GM19099 (cell line): Measurements from ENCODE around the gene NDUFB7.

Experiments
- POLR2A ChIP-seq: IDR thresholded peaks from 3 replicates; pipeline ENCODE4 v1.6.1; 2011; ENCODE audit warnings: low read depth; ENCODE audit not compliant: insufficient read length; ENCODE audit errors: extremely low read depth

NDUFB7 gene

GRCh38 chr19:14559916-14560775, 11.7 kb downstream of the NDUFB7 start:
- TF ChIP-seq POLR2A = no peak

- TF ChIP-seq POLR2A = no peak
Observed at GRCh38 chr19:14558370-14559066, 13.3 kb downstream of the NDUFB7 start.

- no peak for TF ChIP-seq POLR2A
Observed at GRCh38 chr19:14556662-14557188, 15.1 kb downstream of the NDUFB7 start.

GRCh38 chr19:14555918-14556661, 15.8 kb downstream of the NDUFB7 start:
- TF ChIP-seq POLR2A = no peak

GRCh38 chr19:14554382-14554812, 17.5 kb downstream of the NDUFB7 start:
- no peak for TF ChIP-seq POLR2A

- no peak for TF ChIP-seq POLR2A
Observed at GRCh38 chr19:14553939-14554243, 18.0 kb downstream of the NDUFB7 start.

- no peak for TF ChIP-seq POLR2A
Observed at GRCh38 chr19:14553042-14553938, 18.6 kb downstream of the NDUFB7 start.

- no peak for TF ChIP-seq POLR2A
Observed at GRCh38 chr19:14550201-14550754, 21.6 kb downstream of the NDUFB7 start.

GRCh38 chr19:14545716-14546082, 26.2 kb downstream of the NDUFB7 start:
- TF ChIP-seq POLR2A = no peak

- no peak for TF ChIP-seq POLR2A
Observed at GRCh38 chr19:14544977-14545715, 26.7 kb downstream of the NDUFB7 start.

- TF ChIP-seq POLR2A = no peak
Observed at GRCh38 chr19:14544047-14544446, 27.8 kb downstream of the NDUFB7 start.

GRCh38 chr19:14542711-14543328, 29.0 kb downstream of the NDUFB7 start:
- no peak for TF ChIP-seq POLR2A

GRCh38 chr19:14540741-14541525, 30.9 kb downstream of the NDUFB7 start:
- TF ChIP-seq POLR2A = no peak
